H9 (cell line): ENCODE data around the gene TTC28. TPM values are rescaled to one million over a fixed set of nuclear protein-coding genes. Genes with fewer than 3 reads are reported as not detected.

ENCODE experiments used
- DNase-seq: peaks from one replicate; pipeline ENCODE4 v3.0.0-alpha.2; 2017
- H2AFZ ChIP-seq: one replicate; pipeline ENCODE4 v1.6.1; 2013; ENCODE audit warnings: mild to moderate bottlenecking, low read length, control low read depth, moderate library complexity
- H2AK5ac ChIP-seq: 2 replicates; pipeline ENCODE4 v1.6.1; 2013; ENCODE audit warnings: low read length, control low read depth, mixed read lengths; ENCODE audit not compliant: insufficient read length
- H2BK120ac ChIP-seq: one replicate; pipeline ENCODE4 v1.6.1; 2013; ENCODE audit warnings: low read depth, mild to moderate bottlenecking, low read length, control low read depth, inconsistent platforms; ENCODE audit not compliant: poor library complexity, severe bottlenecking
- H2BK12ac ChIP-seq: 2 replicates; pipeline ENCODE4 v1.6.1; 2013; ENCODE audit warnings: low read length, control low read depth, mixed read lengths, low read depth; ENCODE audit not compliant: insufficient read length
- H2BK15ac ChIP-seq: 2 replicates; pipeline ENCODE4 v1.6.1; 2013; ENCODE audit warnings: low read depth, low read length, control low read depth
- H2BK20ac ChIP-seq: one replicate; pipeline ENCODE4 v1.6.1; 2013; ENCODE audit warnings: low read depth, mild to moderate bottlenecking, low read length, control low read depth, inconsistent platforms; ENCODE audit not compliant: poor library complexity, severe bottlenecking
- H2BK5ac ChIP-seq: 2 replicates; pipeline ENCODE4 v1.6.1; 2013; ENCODE audit warnings: low read length, control low read depth, mixed read lengths; ENCODE audit not compliant: insufficient read length
- H3K14ac ChIP-seq: 2 replicates; pipeline ENCODE4 v1.6.1; 2013; ENCODE audit warnings: low read length, control low read depth; ENCODE audit not compliant: insufficient read depth
- H3K18ac ChIP-seq: 2 replicates; pipeline ENCODE4 v1.6.1; 2013; ENCODE audit warnings: low read depth, mild to moderate bottlenecking, mixed read lengths, low read length, control low read depth; ENCODE audit not compliant: insufficient read length
- H3K23ac ChIP-seq: 2 replicates; pipeline ENCODE4 v1.6.1; 2013; ENCODE audit warnings: low read length, control low read depth, mixed read lengths, low read depth; ENCODE audit not compliant: insufficient read length
- H3K23me2 ChIP-seq: 2 replicates; pipeline ENCODE4 v1.6.1; 2013; ENCODE audit warnings: low read depth, mild to moderate bottlenecking, mixed read lengths, low read length, control low read depth; ENCODE audit not compliant: insufficient read length, poor library complexity, severe bottlenecking
- H3K27ac ChIP-seq: 2 replicates; pipeline ENCODE4 v1.5.1; 2013; ENCODE audit warnings: low read length, control low read depth, mixed read lengths, low read depth; ENCODE audit not compliant: insufficient read length
- H3K27me3 ChIP-seq: 2 replicates; pipeline ENCODE4 v1.6.1; 2013; ENCODE audit warnings: low read length, control low read depth, inconsistent platforms; ENCODE audit not compliant: insufficient read depth
- H3K4ac ChIP-seq: 2 replicates; pipeline ENCODE4 v1.6.1; 2013; ENCODE audit warnings: low read depth, mild to moderate bottlenecking, control low read depth, inconsistent platforms, low read length, moderate library complexity
- H3K4me1 ChIP-seq: 2 replicates; pipeline ENCODE4 v1.6.1; 2013; ENCODE audit warnings: low read length, control low read depth, inconsistent platforms; ENCODE audit not compliant: insufficient read depth
- H3K4me2 ChIP-seq: 2 replicates; pipeline ENCODE4 v1.6.1; 2013; ENCODE audit warnings: low read length, control low read depth, mixed read lengths; ENCODE audit not compliant: insufficient read length, insufficient read depth
- H3K56ac ChIP-seq: 2 replicates; pipeline ENCODE4 v1.6.1; 2013; ENCODE audit warnings: low read depth, mild to moderate bottlenecking, mixed read lengths, low read length, control low read depth; ENCODE audit not compliant: insufficient read length
- H3K79me1 ChIP-seq: 2 replicates; pipeline ENCODE4 v1.6.1; 2013; ENCODE audit warnings: low read depth, mild to moderate bottlenecking, moderate library complexity, low read length, control low read depth, inconsistent platforms; ENCODE audit not compliant: insufficient read depth, poor library complexity, severe bottlenecking
- H3K79me2 ChIP-seq: 2 replicates; pipeline ENCODE4 v1.6.1; 2013; ENCODE audit warnings: low read length, control low read depth, inconsistent platforms; ENCODE audit not compliant: insufficient read depth
- H3K9ac ChIP-seq: 2 replicates; pipeline ENCODE4 v1.6.1; 2013; ENCODE audit warnings: low read length, control low read depth, mixed read lengths; ENCODE audit not compliant: insufficient read length; ENCODE audit errors: extremely low read depth
- H3K9me3 ChIP-seq: one replicate; pipeline ENCODE4 v1.6.1; 2013; ENCODE audit warnings: low read depth, low read length, inconsistent platforms; ENCODE audit not compliant: control insufficient read depth
- H3T11ph ChIP-seq: one replicate; pipeline ENCODE4 v1.6.1; 2013; ENCODE audit warnings: mild to moderate bottlenecking, low read length, control low read depth, inconsistent platforms
- H4K20me1 ChIP-seq: one replicate; pipeline ENCODE4 v1.6.1; 2013; ENCODE audit not compliant: control insufficient read depth, insufficient read length, insufficient read depth
- H4K5ac ChIP-seq: 2 replicates; pipeline ENCODE4 v1.6.1; 2013; ENCODE audit warnings: low read depth, mild to moderate bottlenecking, mixed read lengths, low read length, control low read depth; ENCODE audit not compliant: insufficient read length
- H4K8ac ChIP-seq: replicated peaks from 2 replicates; pipeline ENCODE4 v1.6.1; 2013; ENCODE audit warnings: low read length, control low read depth, mixed read lengths, low read depth; ENCODE audit not compliant: insufficient read length
- H4K91ac ChIP-seq: 2 replicates; pipeline ENCODE4 v1.6.1; 2013; ENCODE audit warnings: low read depth, mild to moderate bottlenecking, moderate library complexity, mixed read lengths, low read length, control low read depth; ENCODE audit not compliant: insufficient read length
- H3K27ac Mint-ChIP-seq, 3 experiments: 2 replicates in 2 of 3; 3 replicates in 1 of 3; pipeline ENCODE4 v1.8.0; 2020 to 2021; ENCODE audit warnings: mixed read lengths in 3 of 3, mild to moderate bottlenecking in 1 of 3, moderate library complexity in 1 of 3
- H3K27me3 Mint-ChIP-seq: 2 replicates; pipeline ENCODE4 v1.8.0; 2021; ENCODE audit warnings: low read depth, mild to moderate bottlenecking, moderate library complexity, mixed read lengths
- H3K36me3 Mint-ChIP-seq, 3 experiments: 2 replicates in 2 of 3; 3 replicates in 1 of 3; pipeline ENCODE4 v1.8.0; 2020 to 2021; ENCODE audit warnings: low read depth in 3 of 3, mixed read lengths in 3 of 3; ENCODE audit not compliant: insufficient read depth in 1 of 3
- H3K4me1 Mint-ChIP-seq, 2 experiments: 2 replicates each; pipeline ENCODE4 v1.8.0; 2020; ENCODE audit warnings: mixed read lengths in 2 of 2
- H3K4me3 Mint-ChIP-seq, 2 experiments: 2 replicates in 1 of 2; 3 replicates in 1 of 2; pipeline ENCODE4 v1.8.0; 2020 to 2021; ENCODE audit warnings: mild to moderate bottlenecking in 2 of 2, mixed read lengths in 2 of 2, moderate library complexity in 1 of 2
- H3K9me3 Mint-ChIP-seq, 2 experiments: 2 replicates in 1 of 2; 3 replicates in 1 of 2; pipeline ENCODE4 v1.8.0; 2020; ENCODE audit warnings: mild to moderate bottlenecking in 2 of 2, mixed read lengths in 2 of 2, moderate library complexity in 1 of 2
- CTCF ChIP-seq: fragments of 200-600 bp; sonication (generic); conservative IDR thresholded peaks from 3 replicates; pipeline ENCODE4 v1.8.0; 2021; ENCODE audit warnings: antibody characterized with exemption, mild to moderate bottlenecking
- WGBS: extraction: QIAGEN DNeasy Blood & Tissue Kit; methylation state at CpG from one replicate; pipeline ENCODE4 v1.1.7; 2013; ENCODE audit warnings: missing lambda C conversion rate, low lambda C conversion rate, mixed read lengths; ENCODE audit not compliant: insufficient read length; ENCODE audit errors: extremely low coverage; 5-methylcytosine and 5-hydroxymethylcytosine counted together
- total RNA-seq: library from RNA; stranded (reverse); gene quantifications from 2 replicates; pipeline ENCODE4 v1.2.1, GENCODE V29; 2021

Gene TTC28
- total RNA-seq, 1 experiment from 2014 or later, result 13.6 TPM

DNA sequence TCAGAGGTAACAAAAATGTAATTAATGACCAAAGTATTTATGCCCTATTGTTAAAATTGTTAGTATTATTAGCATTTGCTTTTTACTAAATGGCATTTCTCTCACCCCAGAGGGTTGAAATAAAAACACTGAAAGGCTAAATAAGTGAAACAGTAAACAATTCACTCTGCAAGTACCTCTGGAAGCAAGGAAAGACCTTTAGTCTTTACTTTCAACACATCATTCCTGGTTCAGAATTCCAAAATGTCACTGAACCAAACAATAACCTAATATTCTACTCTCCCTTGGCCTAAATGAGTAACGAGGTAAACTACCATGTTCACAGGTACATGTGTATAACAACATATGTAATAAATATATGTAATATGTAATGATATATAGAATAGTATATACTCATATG, 369.3 kb downstream of the TTC28 start:
- no CpG with 5 or more reads among the region's 1 CpG for WGBS
- H3K9me3 ChIP-seq, result no peaks in the 10 kb centered on the region
- H3K9me3 Mint-ChIP-seq, result no peaks in the 10 kb centered on the region; a peak in 1 of 5 replicates

More for the DNA sequence above, 369.3 kb downstream of the TTC28 start:
- Histone ChIP-seq H2BK5ac (no peak overlapping the region), H3K4me2 (no peak overlapping the region), H2AFZ (no peak overlapping the region), H3K79me1 (no peaks in the 10 kb centered on the region), H3K9ac (no peak overlapping the region), H2BK20ac (no peak overlapping the region), H3K27ac (no peak overlapping the region), H2BK15ac (no peak overlapping the region), H3K18ac (no peak overlapping the region), H3K79me2 (no peaks in the 10 kb centered on the region), H3K4me1 (no peaks in the 10 kb centered on the region), H3K4ac (no peak overlapping the region), H3K23ac (no peak overlapping the region), H4K91ac (no peak overlapping the region), H3K14ac (no peak overlapping the region), H4K20me1 (no peaks in the 10 kb centered on the region), H2BK120ac (no peak overlapping the region), H2AK5ac (no peak overlapping the region), H3K23me2 (no peaks in the 10 kb centered on the region), H4K8ac (no peak overlapping the region), H3K56ac (no peak overlapping the region), H3K27me3 (no peaks in the 10 kb centered on the region), H2BK12ac (no peak overlapping the region), H4K5ac (no peak overlapping the region), H3T11ph (no peak overlapping the region)
- no peak for TF ChIP-seq CTCF
- Mint-ChIP-seq H3K36me3 (peaks cover 0 to 4% (median 0%) of the 10 kb centered on the region in 3 experiments; a peak in 2 of 7 replicates), H3K4me1 (peaks cover 0 to 4% of the 10 kb centered on the region in 2 experiments; a peak in 2 of 4 replicates), H3K4me3 (no peak overlapping the region), H3K27ac (no peak overlapping the region), H3K27me3 (peaks cover 2% of the 10 kb centered on the region; the same call in 1 of the 2 replicates)
- DNase-seq, result no peak
